ENCODE results near the gene DECR2.

DNA sequence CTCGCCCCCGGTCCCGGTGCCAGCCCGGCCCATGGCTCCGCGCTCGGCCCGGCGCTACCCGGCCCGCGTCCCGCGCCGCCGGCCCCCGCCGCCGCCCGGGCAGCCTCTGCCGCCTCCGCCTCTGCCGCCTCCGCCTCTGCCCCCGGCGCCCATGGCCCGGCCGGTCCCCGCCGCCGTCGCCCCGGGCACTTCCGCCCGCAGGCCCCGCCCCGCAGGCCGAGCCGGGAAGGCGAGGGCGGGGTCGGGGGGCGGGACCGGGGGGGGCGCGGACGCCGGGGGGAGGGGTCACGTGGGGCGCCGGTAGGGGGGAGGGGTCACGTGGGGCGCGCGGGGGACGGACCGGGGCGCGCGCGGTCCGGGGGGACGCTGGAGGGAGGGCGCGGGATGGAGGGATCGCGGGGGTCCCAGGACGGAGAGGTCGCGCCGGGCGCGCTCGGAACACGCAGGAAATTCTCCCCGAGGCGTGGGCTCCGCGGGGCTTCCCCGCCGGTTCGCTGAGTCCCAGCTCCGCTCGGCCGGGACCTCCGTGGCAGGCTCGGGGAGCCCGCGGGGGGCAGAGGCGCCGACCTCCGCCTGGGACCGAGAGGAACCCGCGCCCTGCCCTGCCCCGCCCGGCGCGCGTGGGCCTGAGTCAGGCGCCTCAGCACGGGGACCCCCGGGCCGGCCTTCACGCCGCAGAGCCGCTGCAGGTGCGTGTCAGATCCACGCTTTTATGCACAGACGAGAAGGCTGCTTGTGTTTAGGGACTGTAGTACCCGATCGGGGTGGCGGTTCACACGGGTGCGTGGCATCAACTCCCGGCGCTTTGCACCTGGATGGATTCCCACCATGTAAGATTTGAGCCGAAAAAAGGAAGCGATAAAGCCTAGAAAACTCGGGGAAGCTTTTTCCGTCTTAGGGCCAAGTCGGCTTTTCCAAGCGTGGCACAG, 19.6 kb upstream of the DECR2 start, which contains the start of gene PGAP6:
- TF ChIP-seq, protein P1, sequence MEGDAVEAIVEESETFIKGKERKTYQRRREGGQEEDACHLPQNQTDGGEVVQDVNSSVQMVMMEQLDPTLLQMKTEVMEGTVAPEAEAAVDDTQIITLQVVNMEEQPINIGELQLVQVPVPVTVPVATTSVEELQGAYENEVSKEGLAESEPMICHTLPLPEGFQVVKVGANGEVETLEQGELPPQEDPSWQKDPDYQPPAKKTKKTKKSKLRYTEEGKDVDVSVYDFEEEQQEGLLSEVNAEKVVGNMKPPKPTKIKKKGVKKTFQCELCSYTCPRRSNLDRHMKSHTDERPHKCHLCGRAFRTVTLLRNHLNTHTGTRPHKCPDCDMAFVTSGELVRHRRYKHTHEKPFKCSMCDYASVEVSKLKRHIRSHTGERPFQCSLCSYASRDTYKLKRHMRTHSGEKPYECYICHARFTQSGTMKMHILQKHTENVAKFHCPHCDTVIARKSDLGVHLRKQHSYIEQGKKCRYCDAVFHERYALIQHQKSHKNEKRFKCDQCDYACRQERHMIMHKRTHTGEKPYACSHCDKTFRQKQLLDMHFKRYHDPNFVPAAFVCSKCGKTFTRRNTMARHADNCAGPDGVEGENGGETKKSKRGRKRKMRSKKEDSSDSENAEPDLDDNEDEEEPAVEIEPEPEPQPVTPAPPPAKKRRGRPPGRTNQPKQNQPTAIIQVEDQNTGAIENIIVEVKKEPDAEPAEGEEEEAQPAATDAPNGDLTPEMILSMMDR (IDR thresholded peaks at IDR 0.05; ENCODE audit: insufficient read depth, low read depth, low read length): no peak
- TF ChIP-seq EZH2 (IDR thresholded peaks at IDR 0.05; ENCODE audit: insufficient read depth, low read length): no peak
